CD4-positive, alpha-beta T cell (primary cell): ENCODE results near the gene GATD1. TPM values are rescaled to one million over a fixed set of nuclear protein-coding genes. Genes with fewer than 3 reads are reported as not detected.

Experiments
- ATAC-seq: fragments of 200-7000 bp; cut with Tn5 transposase; one replicate; pipeline ENCODE4 v1.10.0; 2022; ENCODE audit warnings: mild to moderate bottlenecking; ENCODE audit not compliant: poor library complexity
- CTCF ChIA-PET: fragments of 350-600 bp; sonication (Branson Sonifier 250); formaldehyde crosslinking; loops from one replicate; lab custom pipeline; 2021; ENCODE audit warnings: antibody characterized with exemption, inconsistent platforms; lab: Charles Lee
- POLR2A ChIA-PET: fragments of 350-600 bp; sonication (Branson Sonifier 250); formaldehyde crosslinking; loops from one replicate; lab custom pipeline; 2021; ENCODE audit warnings: antibody characterized with exemption, inconsistent platforms; lab: Charles Lee
- DNase-seq, 14 experiments: peaks; one replicate each; pipeline ENCODE4 v3.0.0-alpha.2; 2013 to 2020; ENCODE audit warnings: mixed read lengths in 2 of 14
- H3K27ac ChIP-seq, 2 donors: one replicate each; pipeline versions ENCODE4 v1.5.1 to v1.7.0; 2013; ENCODE audit warnings: low read length in 2 of 2, low read depth in 1 of 2, mild to moderate bottlenecking in 1 of 2
- H3K27me3 ChIP-seq, 2 experiments: 1 replicate in 1 of 2; 2 replicates in 1 of 2; pipeline versions ENCODE4 v1.6.1 to v1.7.0; 2013; ENCODE audit warnings: low read length in 2 of 2, control low read depth in 1 of 2, mild to moderate bottlenecking in 1 of 2, moderate library complexity in 1 of 2; ENCODE audit not compliant: insufficient read depth in 2 of 2, control insufficient read depth in 1 of 2
- H3K36me3 ChIP-seq: one replicate; pipeline ENCODE4 v1.6.1; 2013; ENCODE audit warnings: low read length, control low read depth; ENCODE audit not compliant: insufficient read depth
- H3K4me1 ChIP-seq: one replicate; pipeline ENCODE4 v1.6.1; 2013; ENCODE audit warnings: low read length, control low read depth; ENCODE audit not compliant: insufficient read depth
- H3K4me3 ChIP-seq: one replicate; pipeline ENCODE4 v1.5.1; 2013; ENCODE audit warnings: mild to moderate bottlenecking, low read length, moderate library complexity
- H3K9me3 ChIP-seq, 2 experiments: 1 replicate in 1 of 2; 2 replicates in 1 of 2; pipeline versions ENCODE4 v1.6.1 to v1.7.0; 2013; ENCODE audit warnings: low read length in 2 of 2, mild to moderate bottlenecking in 2 of 2, control low read depth in 1 of 2, moderate library complexity in 1 of 2; ENCODE audit not compliant: control insufficient read depth in 1 of 2, insufficient read depth in 1 of 2
- H3K27ac Mint-ChIP-seq: one replicate; pipeline ENCODE4 v1.8.0; 2020; ENCODE audit warnings: mixed read lengths
- H3K27me3 Mint-ChIP-seq: one replicate; pipeline ENCODE4 v1.8.0; 2021; ENCODE audit warnings: mixed read lengths
- H3K36me3 Mint-ChIP-seq: one replicate; pipeline ENCODE4 v1.8.0; 2021; ENCODE audit warnings: low read depth, mixed read lengths
- H3K4me1 Mint-ChIP-seq: one replicate; pipeline ENCODE4 v1.8.0; 2021; ENCODE audit warnings: low read depth, mixed read lengths
- H3K4me3 Mint-ChIP-seq: one replicate; pipeline ENCODE4 v1.8.0; 2020; ENCODE audit warnings: mild to moderate bottlenecking, mixed read lengths
- H3K9me3 Mint-ChIP-seq: one replicate; pipeline ENCODE4 v1.8.0; 2020; ENCODE audit warnings: mixed read lengths
- intact Hi-C, 2 experiments: fragments of 100-400 bp; cut with DNase I in 1 of 2; cut with micrococcal nuclease in 1 of 2; formaldehyde crosslinking; loops; one replicate each; pipeline versions ENCODE4 v1.15.1 to v1.9.0; 2023 to 2025; cut with DNase I, micrococcal nuclease
- polyA plus RNA-seq, 2 donors: library from polyadenylated mRNA; unstranded; fragments of 120-200 nt; gene quantifications; one replicate each; pipeline ENCODE4 v1.2.1, GENCODE V29; 2013
- total RNA-seq, 174 experiments: library from RNA in 2 of 174; stranded (reverse) in 2 of 174; gene quantifications; one replicate each; pipeline ENCODE4 v1.2.3 and lab custom pipeline; 2021 to 2026
- TF ChIP-seq, protein P1 (sequence below): fragments of 200-600 bp; IDR thresholded peaks from one replicate; pipeline ENCODE4 v1.8.0; 2022; ENCODE audit warnings: antibody characterized with exemption, mild to moderate bottlenecking

GATD1 gene, protein sequence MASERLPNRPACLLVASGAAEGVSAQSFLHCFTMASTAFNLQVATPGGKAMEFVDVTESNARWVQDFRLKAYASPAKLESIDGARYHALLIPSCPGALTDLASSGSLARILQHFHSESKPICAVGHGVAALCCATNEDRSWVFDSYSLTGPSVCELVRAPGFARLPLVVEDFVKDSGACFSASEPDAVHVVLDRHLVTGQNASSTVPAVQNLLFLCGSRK
- total RNA-seq (10 to 100 TPM; 14.7 to 16.1 TPM), total RNA-seq (lab: John Stamatoyannopoulos, UW) (31.8 to 86.8 (median 62.2) reads per million in 172 experiments)
- 29.2 TPM for polyA plus RNA-seq (2013, experiment 1 of 2)
- polyA plus RNA-seq (2013, experiment 2 of 2): 32.7 TPM

DNA sequence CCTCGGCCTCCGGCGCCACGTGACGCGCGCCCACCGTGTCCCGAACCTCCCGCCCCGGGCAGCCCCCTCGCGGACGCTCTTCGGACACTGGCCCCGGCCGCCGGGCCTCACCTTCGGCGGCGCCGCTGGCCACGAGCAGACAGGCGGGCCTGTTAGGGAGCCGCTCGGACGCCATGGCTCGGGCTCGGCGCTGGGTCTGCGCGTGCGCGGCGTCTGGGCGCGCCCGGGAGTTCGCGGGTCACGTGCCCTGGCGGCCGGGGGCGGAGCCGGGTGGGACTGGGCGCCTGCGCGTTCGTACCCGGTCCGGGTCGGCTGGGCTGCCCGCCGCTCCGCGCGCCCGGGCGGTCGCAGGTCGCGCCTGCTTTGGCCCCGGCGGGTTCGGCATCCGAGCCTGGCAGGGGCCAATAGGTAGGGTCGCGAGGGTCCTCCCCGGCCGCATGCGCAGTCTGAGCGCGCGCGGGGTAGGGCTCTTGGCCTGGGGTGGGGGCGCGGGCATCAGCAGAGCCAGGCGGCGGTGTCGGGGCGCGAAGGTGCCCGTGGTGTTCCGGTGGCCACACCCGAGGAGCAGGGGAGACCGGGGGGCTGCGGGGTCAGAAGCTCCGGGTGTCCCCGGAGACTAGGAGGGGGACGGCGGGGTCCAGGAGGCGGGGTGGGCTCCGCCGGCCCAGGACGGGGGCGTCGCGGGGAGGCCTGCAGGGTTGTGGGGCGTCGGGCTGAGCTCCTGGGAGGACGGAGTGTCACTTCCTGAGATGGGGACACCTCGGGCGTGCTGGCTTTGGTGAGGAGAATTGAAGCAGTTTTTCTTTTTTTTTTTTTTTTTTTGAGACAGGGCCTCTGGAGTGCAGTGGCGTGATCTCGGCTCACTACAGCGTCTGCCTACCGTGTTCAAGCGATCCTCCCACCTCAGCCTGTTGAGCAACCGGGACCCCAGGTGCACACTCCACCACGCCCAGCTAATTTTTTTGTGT, at the start of gene GATD1:
Gene GATD1 (minus strand): TSS at position 200 of the 968 bp plus-strand sequence. CDS start 25 bp downstream, at position 175.
- peaks cover 48% of the 10 kb centered on the region for H3K4me1 ChIP-seq
- H3K36me3 ChIP-seq: peaks cover 9% of the 10 kb centered on the region
- H3K27ac ChIP-seq: peak within 1 kb of the TSS in 1 of 2 donors; percentile 56
- H3K4me3 Mint-ChIP-seq: peak within 1 kb of the TSS; percentile 90
- H3K4me3 ChIP-seq: peak within 1 kb of the TSS; percentile 67
- H3K9me3 ChIP-seq: no peaks in the 10 kb centered on the region
- DNase-seq (peak; percentile 85 to 96 (median 93)), ATAC-seq (peak; percentile 87)
- intact Hi-C loops: loop anchor here (1.0 to 2.0 kb wide), 4 partner anchors 17 to 82 kb away; partner anchors contain the start of genes DEAF1 (in 1 of the 2), RPLP2 (in 1 of the 2) and TMEM80 (in 1 of the 2)
- no peaks in the 10 kb centered on the region for H3K9me3 Mint-ChIP-seq
- H3K4me1 Mint-ChIP-seq: peaks cover 11% of the 10 kb centered on the region
- TF ChIP-seq, protein P1, sequence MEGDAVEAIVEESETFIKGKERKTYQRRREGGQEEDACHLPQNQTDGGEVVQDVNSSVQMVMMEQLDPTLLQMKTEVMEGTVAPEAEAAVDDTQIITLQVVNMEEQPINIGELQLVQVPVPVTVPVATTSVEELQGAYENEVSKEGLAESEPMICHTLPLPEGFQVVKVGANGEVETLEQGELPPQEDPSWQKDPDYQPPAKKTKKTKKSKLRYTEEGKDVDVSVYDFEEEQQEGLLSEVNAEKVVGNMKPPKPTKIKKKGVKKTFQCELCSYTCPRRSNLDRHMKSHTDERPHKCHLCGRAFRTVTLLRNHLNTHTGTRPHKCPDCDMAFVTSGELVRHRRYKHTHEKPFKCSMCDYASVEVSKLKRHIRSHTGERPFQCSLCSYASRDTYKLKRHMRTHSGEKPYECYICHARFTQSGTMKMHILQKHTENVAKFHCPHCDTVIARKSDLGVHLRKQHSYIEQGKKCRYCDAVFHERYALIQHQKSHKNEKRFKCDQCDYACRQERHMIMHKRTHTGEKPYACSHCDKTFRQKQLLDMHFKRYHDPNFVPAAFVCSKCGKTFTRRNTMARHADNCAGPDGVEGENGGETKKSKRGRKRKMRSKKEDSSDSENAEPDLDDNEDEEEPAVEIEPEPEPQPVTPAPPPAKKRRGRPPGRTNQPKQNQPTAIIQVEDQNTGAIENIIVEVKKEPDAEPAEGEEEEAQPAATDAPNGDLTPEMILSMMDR: no peak
- ChIA-PET CTCF (interaction anchor here (0.7 to 1.4 kb wide), 2 partner anchors 32 to 223 kb away, joined by 3 to 4 read pairs; partner anchors contain the start of gene RPLP2), POLR2A (interaction anchor here (0.8 to 1.4 kb wide), 7 partner anchors 19 to 202 kb away, joined by 3 to 7 read pairs (median 3); partner anchors contain the start of genes PHRF1, RPLP2, SLC25A22 and TMEM80)
- H3K27me3 Mint-ChIP-seq: no peaks in the 10 kb centered on the region
- H3K36me3 Mint-ChIP-seq: peaks cover 3% of the 10 kb centered on the region
- H3K27ac Mint-ChIP-seq: peak within 1 kb of the TSS; percentile 77
- H3K27me3 ChIP-seq: no peaks in the 10 kb centered on the region

DNA sequence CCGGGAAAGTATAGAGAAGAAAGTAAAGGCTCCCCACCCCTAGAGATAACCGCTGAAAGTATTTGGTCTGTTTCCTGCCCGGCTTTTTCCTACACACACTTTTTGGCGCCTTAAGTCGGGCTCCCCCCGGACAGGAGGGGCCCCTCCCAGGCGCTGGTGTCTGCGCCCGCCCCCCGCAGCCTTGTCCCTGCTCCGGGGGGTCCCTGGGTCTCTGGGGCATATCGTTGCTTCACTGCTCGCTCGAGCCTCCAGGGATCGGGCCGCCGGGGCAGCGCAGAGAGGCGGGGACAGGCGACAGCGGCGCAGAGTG, 49.5 kb upstream of the GATD1 start:
- H3K9me3 Mint-ChIP-seq: no peaks in the 10 kb centered on the region
- peaks cover 25% of the 10 kb centered on the region for H3K36me3 Mint-ChIP-seq
- no peak overlapping the region for H3K27ac Mint-ChIP-seq
- peaks cover 26% of the 10 kb centered on the region for H3K4me1 Mint-ChIP-seq
- peaks cover 0 to 34% of the 10 kb centered on the region in 2 experiments for H3K9me3 ChIP-seq
- ChIA-PET CTCF (no interaction called here), POLR2A (interaction anchor here (10.0 kb wide), 1 partner anchor 16 kb away, joined by 71 read pairs; the partner anchor contains the start of genes POLR2L and TSPAN4)
- intact Hi-C loops: no loop called here
- H3K27me3 ChIP-seq: peaks cover 45 to 49% of the 10 kb centered on the region in 2 experiments
- DNase-seq (no peak), ATAC-seq (peak; percentile 5)
- H3K27ac ChIP-seq: no peak overlapping the region
- TF ChIP-seq, protein P1: no peak
- H3K27me3 Mint-ChIP-seq: peaks cover 39% of the 10 kb centered on the region
- peak overlapping the region; percentile 44 for H3K4me3 ChIP-seq
- H3K36me3 ChIP-seq: peaks cover 25% of the 10 kb centered on the region
- peaks cover 60% of the 10 kb centered on the region for H3K4me1 ChIP-seq
- H3K4me3 Mint-ChIP-seq: peak overlapping the region; percentile 73

GRCh38 chr11:826227-826621, 48.9 kb upstream of the GATD1 start:
- H3K4me1 ChIP-seq: peaks cover 60% of the 10 kb centered on the region
- intact Hi-C loops: no loop called here
- CTCF ChIA-PET: no interaction called here

More at GRCh38 chr11:826227-826621, 48.9 kb upstream of the GATD1 start:
- Mint-ChIP-seq H3K27ac (no peak overlapping the region), H3K4me1 (peaks cover 22% of the 10 kb centered on the region), H3K27me3 (peaks cover 36% of the 10 kb centered on the region), H3K9me3 (no peaks in the 10 kb centered on the region), H3K4me3 (peak overlapping the region; percentile 73), H3K36me3 (peaks cover 28% of the 10 kb centered on the region)
- TF ChIP-seq, protein P1: no peak
- Histone ChIP-seq H3K27me3 (peaks cover 40 to 44% of the 10 kb centered on the region in 2 experiments), H3K4me3 (no peak overlapping the region), H3K36me3 (peaks cover 31% of the 10 kb centered on the region), H3K9me3 (peaks cover 0 to 33% of the 10 kb centered on the region in 2 experiments), H3K27ac (no peak overlapping the region)
- ATAC-seq (no peak), DNase-seq (no peak)
- POLR2A ChIA-PET: interaction anchor here (10.0 kb wide), 1 partner anchor 16 kb away, joined by 71 read pairs; the partner anchor contains the start of genes POLR2L and TSPAN4
